Naive thymus-derived CD8-positive, alpha-beta T cell (primary cell): ENCODE data around the gene HOXA9. TPM values are rescaled to one million over a fixed set of nuclear protein-coding genes. Genes with fewer than 3 reads are reported as not detected.

Experiments used
- ATAC-seq, 2 donors: fragments of 150-1000 bp; cut with Tn5 transposase in 1 of 2; sonication (Bioruptor Pico), chemical (Tn5 transposase) in 1 of 2; 1 replicate in 1 of 2; 2 replicates in 1 of 2; pipeline ENCODE4 v1.10.0; 2021; ENCODE audit warnings: mild to moderate bottlenecking in 2 of 2, moderate library complexity in 2 of 2
- POLR2A ChIA-PET: fragments of 350-600 bp; sonication (Branson Sonifier 250); formaldehyde crosslinking; loops from one replicate; lab custom pipeline; 2021; ENCODE audit warnings: antibody characterized with exemption; lab: Charles Lee
- DNase-seq, 10 donors: peaks; one replicate each; pipeline versions ENCODE4 v3.0.0 to v3.0.0-alpha.2; 2020 to 2022
- H3K27ac Mint-ChIP-seq, 10 donors: one replicate each; pipeline ENCODE4 v1.8.0; 2020 to 2022; ENCODE audit warnings: mild to moderate bottlenecking in 10 of 10, mixed read lengths in 10 of 10, moderate library complexity in 4 of 10, inconsistent platforms in 1 of 10
- H3K27me3 Mint-ChIP-seq, 5 donors: one replicate each; pipeline ENCODE4 v1.8.0; 2021 to 2022; ENCODE audit warnings: mixed read lengths in 5 of 5
- H3K36me3 Mint-ChIP-seq, 3 donors: one replicate each; pipeline ENCODE4 v1.8.0; 2020 to 2022; ENCODE audit warnings: mixed read lengths in 3 of 3, mild to moderate bottlenecking in 2 of 3, inconsistent platforms in 1 of 3
- H3K4me1 Mint-ChIP-seq, 4 donors: one replicate each; pipeline ENCODE4 v1.8.0; 2021 to 2022; ENCODE audit warnings: mixed read lengths in 4 of 4
- H3K4me3 Mint-ChIP-seq, 10 donors: one replicate each; pipeline ENCODE4 v1.8.0; 2020 to 2022; ENCODE audit warnings: mild to moderate bottlenecking in 10 of 10, mixed read lengths in 10 of 10, moderate library complexity in 6 of 10, inconsistent platforms in 1 of 10
- H3K9me3 Mint-ChIP-seq, 9 donors: one replicate each; pipeline ENCODE4 v1.8.0; 2020 to 2022; ENCODE audit warnings: mixed read lengths in 9 of 9, mild to moderate bottlenecking in 3 of 9, inconsistent platforms in 1 of 9, moderate library complexity in 1 of 9
- polyA plus RNA-seq, 3 donors: library from polyadenylated mRNA; unstranded; fragments of 300-500 nt; fragmentation: Illumina TruSeq; gene quantifications; one replicate each; pipeline ENCODE4 v1.2.3, GENCODE V29; 2021
- total RNA-seq, 8 experiments: library from RNA in 2 of 8; stranded (reverse) in 2 of 8; gene quantifications; one replicate each; pipeline ENCODE4 v1.2.3 and lab custom pipeline; 2021 to 2026

HOXA9 gene
- total and polyA plus RNA-seq, 5 experiments from 2014 or later, result 0.16 TPM; not detected in 4

DNA sequence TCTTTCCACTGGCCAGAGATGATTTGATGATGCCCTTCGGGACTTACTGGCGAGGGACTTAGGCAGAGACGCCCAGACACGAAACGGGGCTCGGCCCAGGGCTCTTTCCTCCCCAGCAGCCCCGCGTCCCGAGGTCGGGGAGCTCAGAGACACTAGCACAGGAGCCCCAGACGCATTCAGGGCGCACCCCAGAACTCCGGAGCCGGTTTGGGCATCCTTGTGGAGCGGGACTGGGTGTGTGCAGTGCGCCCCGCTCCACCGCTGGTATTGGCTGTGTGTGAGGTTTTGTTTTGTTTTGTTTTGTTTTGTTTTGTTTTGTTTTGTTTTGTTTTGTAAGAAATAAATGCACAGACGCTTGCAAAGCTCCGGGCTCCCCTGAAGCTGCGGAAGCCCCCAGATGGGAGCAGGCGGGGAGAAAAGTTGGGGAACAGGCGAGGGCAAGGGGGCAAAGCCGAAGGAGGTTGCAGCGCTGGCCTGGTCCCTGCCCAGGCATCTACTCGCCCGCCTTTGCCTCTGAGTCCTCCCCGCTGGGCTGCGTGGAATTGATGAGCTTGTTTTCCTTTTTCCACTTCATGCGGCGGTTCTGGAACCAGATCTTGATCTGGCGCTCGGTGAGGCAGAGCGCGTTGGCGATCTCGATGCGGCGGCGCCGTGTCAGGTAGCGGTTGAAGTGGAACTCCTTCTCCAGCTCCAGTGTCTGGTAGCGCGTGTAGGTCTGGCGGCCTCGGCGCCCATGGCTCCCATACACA lies 20.0 kb downstream of the HOXA9 start:
- Mint-ChIP-seq H3K27ac (no peak overlapping the region), H3K27me3 (peaks cover 34 to 79% (median 48%) of the 10 kb centered on the region in 5 donors), H3K4me1 (peaks cover 10 to 19% (median 12%) of the 10 kb centered on the region in 4 donors), H3K4me3 (no peak overlapping the region), H3K9me3 (peaks cover 0 to 2% (median 0%) of the 10 kb centered on the region in 9 donors), H3K36me3 (no peaks in the 10 kb centered on the region)
- POLR2A ChIA-PET, result interaction anchor here (1.4 kb wide), 1 partner anchor 10 kb away, joined by 4 read pairs; no protein-coding TSS in a partner anchor
- DNase-seq (peak in 1 of 10 donors; percentile 24), ATAC-seq (no peak)

- H3K4me3 Mint-ChIP-seq, result no peak overlapping the region
- peaks cover 32 to 79% (median 49%) of the 10 kb centered on the region in 5 donors for H3K27me3 Mint-ChIP-seq
- no peak for DNase-seq
- H3K4me1 Mint-ChIP-seq, result peaks cover 7 to 15% (median 11%) of the 10 kb centered on the region in 4 donors
- POLR2A ChIA-PET, result interaction anchor here (1.4 kb wide), 1 partner anchor 10 kb away, joined by 4 read pairs; no protein-coding TSS in a partner anchor
- H3K9me3 Mint-ChIP-seq, result peaks cover 0 to 2% (median 0%) of the 10 kb centered on the region in 9 donors
- no peak for ATAC-seq
- H3K36me3 Mint-ChIP-seq, result no peaks in the 10 kb centered on the region
- H3K27ac Mint-ChIP-seq, result no peak overlapping the region
These were observed 20.6 kb downstream of the HOXA9 start for GRCh38 chr7:27144781-27145164.

DNA sequence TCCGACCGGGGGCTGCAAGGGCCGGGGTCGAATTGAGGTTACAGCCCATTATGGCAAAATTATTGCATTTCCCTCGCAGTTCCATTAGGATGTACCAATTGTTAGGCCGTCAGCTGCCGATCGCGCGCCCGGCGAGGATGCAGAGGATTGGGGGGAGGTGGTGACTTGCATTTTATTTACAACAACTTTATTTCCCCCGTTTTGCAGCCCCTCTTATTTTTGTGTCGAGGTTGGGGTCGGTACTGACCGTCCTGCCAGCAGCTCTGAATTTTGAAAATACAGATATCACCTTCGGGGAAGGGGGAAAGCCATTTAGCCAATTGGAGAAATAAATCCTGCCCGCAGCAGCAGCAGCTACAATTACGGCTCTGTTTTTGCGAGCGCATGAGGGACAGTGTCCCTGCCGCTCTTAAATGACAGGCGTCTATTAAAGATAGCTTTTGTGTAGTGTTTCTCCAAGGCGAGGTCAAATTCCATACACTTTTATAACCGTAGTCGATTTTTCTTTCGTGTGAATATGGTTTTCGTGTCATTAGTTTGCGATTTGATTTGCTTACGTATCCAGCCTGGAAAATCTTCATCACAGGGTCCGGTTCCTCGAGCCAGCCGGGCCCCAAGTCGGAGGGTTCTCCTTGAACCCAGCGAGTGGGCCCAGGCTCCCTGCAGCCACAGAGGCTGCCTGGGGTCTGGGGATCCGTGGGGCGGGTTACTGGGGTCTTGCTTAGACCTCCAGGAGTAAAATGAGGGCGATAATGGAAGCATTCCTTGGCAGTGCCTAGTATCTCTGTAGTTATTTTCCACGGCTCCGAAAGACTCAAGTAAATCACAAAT lies 21.2 kb downstream of the HOXA9 start:
- Mint-ChIP-seq H3K4me3 (no peak overlapping the region), H3K36me3 (no peaks in the 10 kb centered on the region), H3K27ac (no peak overlapping the region), H3K27me3 (peaks cover 29 to 75% (median 49%) of the 10 kb centered on the region in 5 donors), H3K4me1 (peaks cover 7 to 15% (median 11%) of the 10 kb centered on the region in 4 donors), H3K9me3 (peaks cover 0 to 2% (median 0%) of the 10 kb centered on the region in 9 donors)
- no peak for ATAC-seq
- no peak for DNase-seq
- POLR2A ChIA-PET, result interaction anchor here (1.4 kb wide), 1 partner anchor 11 kb away, joined by 4 read pairs; no protein-coding TSS in a partner anchor

- peaks cover 31 to 75% (median 49%) of the 10 kb centered on the region in 5 donors for H3K27me3 Mint-ChIP-seq
- H3K36me3 Mint-ChIP-seq, result no peaks in the 10 kb centered on the region
- POLR2A ChIA-PET, result interaction anchor here (1.4 kb wide), 1 partner anchor 12 kb away, joined by 4 read pairs; no protein-coding TSS in a partner anchor
- DNase-seq (no peak), ATAC-seq (no peak)
- H3K4me3 Mint-ChIP-seq, result peak within 1 kb of the TSS in 7 of 10 donors; percentile 20 to 48 (median 43)
- peaks cover 5 to 12% (median 8%) of the 10 kb centered on the region in 4 donors for H3K4me1 Mint-ChIP-seq
- peaks cover 0 to 2% (median 0%) of the 10 kb centered on the region in 9 donors for H3K9me3 Mint-ChIP-seq
- H3K27ac Mint-ChIP-seq, result peak within 1 kb of the TSS in 1 of 10 donors; percentile 44
These were observed 22.1 kb downstream of the HOXA9 start, which contains the start of gene HOXA5 for GRCh38 chr7:27143023-27143949. HOXA5 (minus strand) TSS chr7:27143681; CDS start chr7:27143607, 74 bp downstream.

GRCh38 chr7:27142580-27143022 lies 22.7 kb downstream of the HOXA9 start:
- no peak for DNase-seq
- Mint-ChIP-seq H3K9me3 (peaks cover 0 to 2% (median 0%) of the 10 kb centered on the region in 9 donors), H3K27me3 (peaks cover 28 to 75% (median 52%) of the 10 kb centered on the region in 5 donors), H3K4me3 (peak overlapping the region in 6 of 10 donors; percentile 29 to 48 (median 44)), H3K4me1 (peaks cover 0 to 7% (median 5%) of the 10 kb centered on the region in 4 donors), H3K36me3 (no peaks in the 10 kb centered on the region), H3K27ac (peak overlapping the region in 1 of 10 donors; percentile 44)
- POLR2A ChIA-PET, result no interaction called here
- ATAC-seq, result no peak

DNA sequence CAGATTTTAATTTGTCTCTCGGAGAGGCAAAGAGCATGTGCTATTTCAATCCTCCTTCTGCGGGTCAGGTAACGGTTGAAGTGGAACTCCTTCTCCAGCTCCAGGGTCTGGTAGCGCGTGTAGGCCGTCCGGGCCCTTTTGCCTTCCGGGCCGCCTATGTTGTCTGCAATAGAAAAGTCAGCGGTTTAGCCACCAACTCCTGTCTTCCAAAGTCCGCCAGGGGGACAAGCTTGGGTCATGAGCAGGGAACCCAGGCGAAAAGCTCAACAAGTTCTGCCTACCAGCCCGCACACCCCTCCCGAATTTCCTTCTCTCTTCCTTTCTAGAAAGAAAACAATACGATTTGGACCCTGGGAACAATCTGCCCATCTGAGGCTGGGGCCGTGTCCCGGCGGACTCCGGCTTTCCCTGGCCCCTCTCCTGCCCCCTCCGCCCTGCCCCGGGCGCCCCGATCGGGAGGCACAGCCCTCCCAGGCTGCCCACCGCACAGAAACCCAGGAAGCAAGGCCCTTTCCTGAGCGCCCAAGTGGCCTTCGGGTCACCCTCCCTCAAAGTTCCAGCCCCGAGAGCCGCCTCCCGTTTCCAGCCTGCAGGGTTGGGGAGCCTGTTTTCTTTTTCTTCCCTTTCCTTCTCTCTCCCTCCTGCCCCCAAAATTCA lies 23.3 kb downstream of the HOXA9 start:
- Mint-ChIP-seq H3K4me3 (no peak overlapping the region), H3K27ac (peak overlapping the region in 1 of 10 donors; percentile 44)
- ATAC-seq, result no peak

DNA sequence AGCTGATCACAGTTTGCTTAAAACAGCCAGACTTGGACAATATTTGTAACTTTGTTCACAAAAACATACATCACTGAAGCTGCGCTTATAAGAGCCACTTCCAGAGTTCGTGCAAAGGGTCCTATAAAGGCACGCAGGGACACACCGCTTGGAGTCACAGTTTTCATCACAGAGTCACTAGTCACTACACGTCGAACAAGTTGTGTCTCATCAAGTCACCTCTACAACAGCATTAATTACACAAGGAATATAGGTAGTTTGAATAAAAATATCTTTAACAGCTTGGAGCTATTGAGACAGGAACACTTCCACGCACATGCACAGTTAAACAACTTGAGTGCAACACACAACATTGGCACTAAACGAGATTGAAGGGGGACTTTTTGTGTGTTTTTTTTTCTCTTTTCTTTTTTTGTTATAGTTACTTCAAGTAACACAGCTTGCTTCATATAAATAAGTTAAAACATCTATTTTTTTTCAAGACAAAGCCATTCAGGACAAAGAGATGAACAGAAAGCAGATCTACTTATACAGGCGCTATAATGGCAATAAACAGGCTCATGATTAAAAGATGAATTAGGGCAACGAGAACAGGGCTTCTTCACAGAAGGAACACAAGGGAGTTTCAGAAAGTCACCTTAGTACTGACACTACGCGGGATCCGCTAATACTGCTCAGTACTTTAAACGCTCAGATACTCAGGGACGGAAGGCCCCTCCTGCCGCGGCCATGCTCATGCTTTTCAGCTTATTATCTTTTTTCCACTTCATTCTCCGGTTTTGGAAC lies 24.0 kb downstream of the HOXA9 start:
- DNase-seq, result no peak
- Mint-ChIP-seq H3K4me3 (no peak overlapping the region), H3K4me1 (no peaks in the 10 kb centered on the region), H3K36me3 (no peaks in the 10 kb centered on the region), H3K27ac (no peak overlapping the region), H3K27me3 (peaks cover 22 to 75% (median 47%) of the 10 kb centered on the region in 5 donors), H3K9me3 (peaks cover 0 to 2% (median 0%) of the 10 kb centered on the region in 9 donors)
- POLR2A ChIA-PET, result no interaction called here
- ATAC-seq, result no peak

More for the DNA sequence above, 23.3 kb downstream of the HOXA9 start:
- H3K36me3 Mint-ChIP-seq, result no peaks in the 10 kb centered on the region
- peaks cover 27 to 75% (median 52%) of the 10 kb centered on the region in 5 donors for H3K27me3 Mint-ChIP-seq
- DNase-seq, result no peak
- POLR2A ChIA-PET, result no interaction called here
- peaks cover 0 to 2% (median 0%) of the 10 kb centered on the region in 9 donors for H3K9me3 Mint-ChIP-seq
- peaks cover 0 to 2% (median under 1%) of the 10 kb centered on the region in 4 donors for H3K4me1 Mint-ChIP-seq

- no peaks in the 10 kb centered on the region for H3K36me3 Mint-ChIP-seq
- POLR2A ChIA-PET, result no interaction called here
- peaks cover 0 to 2% (median 0%) of the 10 kb centered on the region in 9 donors for H3K9me3 Mint-ChIP-seq
- H3K4me3 Mint-ChIP-seq, result no peak overlapping the region
- no peak for DNase-seq
- H3K27ac Mint-ChIP-seq, result no peak overlapping the region
- H3K4me1 Mint-ChIP-seq, result peaks cover 2 to 6% (median 5%) of the 10 kb centered on the region in 4 donors
- ATAC-seq, result no peak
- H3K27me3 Mint-ChIP-seq, result peaks cover 24 to 73% (median 45%) of the 10 kb centered on the region in 5 donors
These were observed 25.0 kb downstream of the HOXA9 start for GRCh38 chr7:27140126-27140857.

- Mint-ChIP-seq H3K4me3 (no peak overlapping the region), H3K36me3 (no peaks in the 10 kb centered on the region), H3K27ac (no peak overlapping the region), H3K9me3 (peaks cover 0 to 2% (median 0%) of the 10 kb centered on the region in 9 donors), H3K27me3 (peaks cover 24 to 75% (median 45%) of the 10 kb centered on the region in 5 donors), H3K4me1 (peaks cover 2 to 11% (median 8%) of the 10 kb centered on the region in 4 donors)
- POLR2A ChIA-PET, result no interaction called here
- no peak for ATAC-seq
- no peak for DNase-seq
These were observed 25.8 kb downstream of the HOXA9 start for GRCh38 chr7:27139334-27140125.
